Fibroblast of pulmonary artery (primary cell): ENCODE data around the gene IRF4.

Source experiments
- DNase-seq: peaks from one replicate; pipeline ENCODE4 v3.0.0-alpha.2; 2010; ENCODE audit warnings: low read depth
- H3K4me3 ChIP-seq: replicated peaks from 2 replicates; pipeline ENCODE4 v1.5.1; 2011; ENCODE audit warnings: low read depth, mild to moderate bottlenecking, control low read depth, low read length, moderate library complexity
- CTCF ChIP-seq: IDR thresholded peaks from 2 replicates; pipeline ENCODE4 v1.5.1; 2011; ENCODE audit warnings: mild to moderate bottlenecking, control low read depth, low read length, inconsistent platforms; ENCODE audit errors: missing control alignments

The IRF4 gene

GRCh38 chr6:401994-402640 lies 10.6 kb downstream of the IRF4 start:
- H3K4me3 ChIP-seq, result no peak overlapping the region
- DNase-seq, result no peak
- no peak for TF ChIP-seq CTCF

GRCh38 chr6:402901-403658 lies 11.5 kb downstream of the IRF4 start:
- TF ChIP-seq CTCF, result no peak
- no peak for DNase-seq
- no peak overlapping the region for H3K4me3 ChIP-seq

GRCh38 chr6:403659-404655 lies 12.4 kb downstream of the IRF4 start:
- DNase-seq, result no peak
- no peak for TF ChIP-seq CTCF
- no peak overlapping the region for H3K4me3 ChIP-seq

GRCh38 chr6:404685-405423 lies 13.3 kb downstream of the IRF4 start:
- H3K4me3 ChIP-seq, result no peak overlapping the region
- no peak for TF ChIP-seq CTCF
- no peak for DNase-seq

- no peak overlapping the region for H3K4me3 ChIP-seq
- DNase-seq, result no peak
- no peak for TF ChIP-seq CTCF
Observed at GRCh38 chr6:408148-408547, 16.6 kb downstream of the IRF4 start.

GRCh38 chr6:408599-409102 lies 17.1 kb downstream of the IRF4 start:
- no peak overlapping the region for H3K4me3 ChIP-seq
- TF ChIP-seq CTCF, result peak; percentile 23
- DNase-seq, result peak; percentile 41
